ENCODE measurements around the gene ZNF554.

Gene ZNF554

GRCh38 chr19:2819540-2820111 lies at the start of gene ZNF554:
TSS of gene ZNF554 (plus strand) at chr19:2819868. CDS start at chr19:2820072, 204 bp downstream.
- Histone ChIP-seq H3K4me1 (peaks cover 6 to 27% (median 21%) of the 10 kb centered on the region in 10 experiments; a peak in 18 of 20 replicates), H3K27me3 (no peaks in the 10 kb centered on the region), H3K27ac (peak within 1 kb of the TSS; percentile 61 to 79 (median 71)), H3K4me3 (peak within 1 kb of the TSS; percentile 80 to 98 (median 88)), H4K20me1 (peaks cover 0 to 18% (median 0%) of the 10 kb centered on the region in 11 experiments; a peak in 3 of 22 replicates), H3K36me3 (peaks cover 0 to 41% (median 19%) of the 10 kb centered on the region in 11 experiments; a peak in 15 of 22 replicates), H3K4me2 (peak within 1 kb of the TSS; percentile 89 to 100 (median 97)), H3K9me3 (replicated peaks in 1 of 11) (peaks cover 11 to 29% (median 21%) of the 10 kb centered on the region in 11 experiments; a peak in 15 of 22 replicates), H3K9ac (peak within 1 kb of the TSS; percentile 77 to 91 (median 85))
- no peak for TF ChIP-seq Cebpa-rat (IDR thresholded peaks at IDR 0.05)

GRCh38 chr19:2770055-2771013 lies 49.3 kb upstream of the ZNF554 start:
- Histone ChIP-seq H3K9ac (peak overlapping the region; percentile 35 to 77 (median 69); a peak in 19 of 22 replicates), H3K4me3 (peak overlapping the region in 7 of 10 experiments; percentile 6 to 51 (median 40); a peak in 10 of 20 replicates), H3K4me1 (peaks cover 51 to 63% (median 56%) of the 10 kb centered on the region in 10 experiments), H3K27me3 (no peaks in the 10 kb centered on the region), H3K36me3 (peaks cover 39 to 68% (median 55%) of the 10 kb centered on the region in 11 experiments), H3K27ac (peak overlapping the region; percentile 31 to 89 (median 80); a peak in 20 of 22 replicates), H4K20me1 (peaks cover 68 to 92% (median 78%) of the 10 kb centered on the region in 11 experiments), H3K4me2 (peak overlapping the region; percentile 75 to 98 (median 92)), H3K9me3 (replicated peaks in 1 of 11) (no peaks in the 10 kb centered on the region)
- TF ChIP-seq Cebpa-rat (IDR thresholded peaks at IDR 0.05): no peak

GRCh38 chr19:2771786-2772674 lies 47.6 kb upstream of the ZNF554 start:
- H3K27me3 ChIP-seq: no peaks in the 10 kb centered on the region
- H3K4me1 ChIP-seq: peaks cover 66 to 80% (median 73%) of the 10 kb centered on the region in 10 experiments
- TF ChIP-seq Cebpa-rat (IDR thresholded peaks at IDR 0.05): no peak
- H3K9ac ChIP-seq: peak overlapping the region; percentile 36 to 69 (median 60); a peak in 21 of 22 replicates
- peaks cover 25 to 57% (median 48%) of the 10 kb centered on the region in 11 experiments for H3K36me3 ChIP-seq
- H3K4me2 ChIP-seq: peak overlapping the region; percentile 75 to 98 (median 92)
- H3K9me3 ChIP-seq (replicated peaks in 1 of 11): no peaks in the 10 kb centered on the region
- H4K20me1 ChIP-seq: peaks cover 68 to 90% (median 85%) of the 10 kb centered on the region in 11 experiments
- H3K27ac ChIP-seq: peak overlapping the region in 10 of 11 experiments; percentile 40 to 89 (median 73); a peak in 19 of 22 replicates
- no peak overlapping the region for H3K4me3 ChIP-seq

GRCh38 chr19:2774083-2774679 lies 45.5 kb upstream of the ZNF554 start:
- Histone ChIP-seq H3K36me3 (peaks cover 9 to 55% (median 44%) of the 10 kb centered on the region in 11 experiments), H3K9ac (peak overlapping the region in 10 of 11 experiments; percentile 73 to 86 (median 80); a peak in 19 of 22 replicates), H3K27me3 (no peaks in the 10 kb centered on the region), H4K20me1 (peaks cover 64 to 90% (median 85%) of the 10 kb centered on the region in 11 experiments), H3K4me2 (peak overlapping the region; percentile 81 to 97 (median 91)), H3K4me3 (peak overlapping the region in 1 of 10 experiments; percentile 44; a peak in 1 of 20 replicates), H3K9me3 (replicated peaks in 1 of 11) (no peaks in the 10 kb centered on the region), H3K4me1 (peaks cover 73 to 90% (median 84%) of the 10 kb centered on the region in 10 experiments), H3K27ac (peak overlapping the region in 10 of 11 experiments; percentile 81 to 99 (median 88); a peak in 19 of 22 replicates)
- TF ChIP-seq Cebpa-rat (IDR thresholded peaks at IDR 0.05): no peak

GRCh38 chr19:2774953-2775555 lies 44.6 kb upstream of the ZNF554 start:
- peak overlapping the region; percentile 81 to 97 (median 91) for H3K4me2 ChIP-seq
- peaks cover 73 to 90% (median 84%) of the 10 kb centered on the region in 10 experiments for H3K4me1 ChIP-seq
- TF ChIP-seq Cebpa-rat (IDR thresholded peaks at IDR 0.05): no peak
- H3K9ac ChIP-seq: peak overlapping the region; percentile 73 to 86 (median 78)
- peaks cover 65 to 91% (median 87%) of the 10 kb centered on the region in 11 experiments; a peak in 21 of 22 replicates for H4K20me1 ChIP-seq
- peak overlapping the region; percentile 73 to 99 (median 85) for H3K27ac ChIP-seq
- H3K9me3 ChIP-seq (replicated peaks in 1 of 11): no peaks in the 10 kb centered on the region
- peaks cover 8 to 61% (median 48%) of the 10 kb centered on the region in 11 experiments; a peak in 21 of 22 replicates for H3K36me3 ChIP-seq
- peak overlapping the region in 9 of 10 experiments; percentile 38 to 59 (median 46); a peak in 18 of 20 replicates for H3K4me3 ChIP-seq
- H3K27me3 ChIP-seq: no peaks in the 10 kb centered on the region

- Histone ChIP-seq H3K4me3 (peak overlapping the region in 9 of 10 experiments; percentile 38 to 59 (median 46); a peak in 19 of 20 replicates), H3K4me2 (peak overlapping the region; percentile 81 to 97 (median 91)), H3K27ac (peak overlapping the region; percentile 73 to 99 (median 85))
These were observed 43.9 kb upstream of the ZNF554 start for GRCh38 chr19:2775556-2776430.

More at GRCh38 chr19:2775556-2776430, 43.9 kb upstream of the ZNF554 start:
- Histone ChIP-seq H4K20me1 (peaks cover 65 to 91% (median 87%) of the 10 kb centered on the region in 11 experiments; a peak in 21 of 22 replicates), H3K36me3 (peaks cover 8 to 68% (median 50%) of the 10 kb centered on the region in 11 experiments; a peak in 21 of 22 replicates), H3K4me1 (peaks cover 73 to 90% (median 84%) of the 10 kb centered on the region in 10 experiments), H3K9me3 (replicated peaks in 1 of 11) (no peaks in the 10 kb centered on the region), H3K27me3 (no peaks in the 10 kb centered on the region), H3K9ac (peak overlapping the region; percentile 73 to 86 (median 78))
- TF ChIP-seq Cebpa-rat (IDR thresholded peaks at IDR 0.05): peak in 9 of 11 experiments; percentile 30 to 93 (median 68); a peak in 13 of 22 replicates
